HG02642 (cell line): ENCODE results near the gene LRRFIP1.
"Not testable (repeated sequence)": the region's sequence is repeated elsewhere in the genome, so short reads cannot be mapped to it uniquely, and the experiment has no call there.

Source experiments
- ATAC-seq: cut with Tn5 transposase; IDR thresholded peaks from one replicate; pipeline ENCODE4 v1.9.1; 2021; ENCODE audit warnings: mild to moderate bottlenecking; ENCODE audit not compliant: unreplicated experiment, poor library complexity

Gene LRRFIP1

GRCh38 chr2:237596520-237597195, 30.7 kb upstream of the LRRFIP1 start:
- ATAC-seq: no peak

GRCh38 chr2:237597196-237598145, 29.9 kb upstream of the LRRFIP1 start:
- no peak for ATAC-seq

GRCh38 chr2:237598468-237599208, 28.7 kb upstream of the LRRFIP1 start:
- ATAC-seq: no peak

- no peak for ATAC-seq
Observed at GRCh38 chr2:237599465-237600110, 27.8 kb upstream of the LRRFIP1 start.

GRCh38 chr2:237600205-237600846, 27.1 kb upstream of the LRRFIP1 start:
- ATAC-seq: no peak

- no peak for ATAC-seq
Observed at GRCh38 chr2:237601453-237602116, 25.8 kb upstream of the LRRFIP1 start.

- no peak for ATAC-seq
Observed at GRCh38 chr2:237602409-237602808, 25.0 kb upstream of the LRRFIP1 start.

GRCh38 chr2:237603049-237603717, 24.2 kb upstream of the LRRFIP1 start:
- no peak for ATAC-seq

GRCh38 chr2:237603718-237604362, 23.5 kb upstream of the LRRFIP1 start:
- ATAC-seq: no peak

GRCh38 chr2:237604391-237604790, 23.0 kb upstream of the LRRFIP1 start:
- no peak for ATAC-seq

GRCh38 chr2:237604960-237605359, 22.4 kb upstream of the LRRFIP1 start:
- no peak for ATAC-seq

GRCh38 chr2:237606522-237606921, 20.9 kb upstream of the LRRFIP1 start:
- ATAC-seq: not testable (repeated sequence)

GRCh38 chr2:237612527-237613357, 14.6 kb upstream of the LRRFIP1 start:
- ATAC-seq: no peak

- ATAC-seq: no peak
Observed at GRCh38 chr2:237613679-237614078, 13.7 kb upstream of the LRRFIP1 start.

- ATAC-seq: no peak
Observed at GRCh38 chr2:237614151-237614720, 13.2 kb upstream of the LRRFIP1 start.

- ATAC-seq: no peak
Observed at GRCh38 chr2:237615631-237616249, 11.6 kb upstream of the LRRFIP1 start.

- no peak for ATAC-seq
Observed at GRCh38 chr2:237616373-237616733, 11.0 kb upstream of the LRRFIP1 start.
